DND-41 (cell line): ENCODE results near the gene SULT1C3.

Source experiments
- ATAC-seq: fragments of 200-7000 bp; cut with Tn5 transposase; 3 replicates; pipeline ENCODE4 v1.9.1; 2021; ENCODE audit warnings: low read depth; ENCODE audit not compliant: insufficient read depth
- DNase-seq: peaks from one replicate; pipeline ENCODE4 v3.0.0-alpha.2; 2020
- H2AFZ ChIP-seq: 2 replicates; pipeline ENCODE4 v1.6.0; 2012; ENCODE audit warnings: low read depth, low read length
- H3K27ac ChIP-seq: 2 replicates; pipeline ENCODE4 v1.5.1; 2012; ENCODE audit warnings: low read length, inconsistent platforms
- H3K27me3 ChIP-seq: fragments of 200-600 bp; sonication (generic); 2 replicates; pipeline ENCODE4 v1.6.0; 2012; ENCODE audit warnings: low read length, mild to moderate bottlenecking, inconsistent platforms; ENCODE audit not compliant: insufficient read depth, poor library complexity
- H3K36me3 ChIP-seq: 2 replicates; pipeline ENCODE4 v1.5.1; 2012; ENCODE audit warnings: low read length, inconsistent platforms; ENCODE audit not compliant: insufficient read depth
- H3K4me1 ChIP-seq: 2 replicates; pipeline ENCODE4 v1.5.1; 2012; ENCODE audit warnings: mild to moderate bottlenecking, low read length; ENCODE audit not compliant: insufficient read depth
- H3K4me2 ChIP-seq: 2 replicates; pipeline ENCODE4 v1.6.0; 2012; ENCODE audit warnings: mild to moderate bottlenecking, moderate library complexity, low read length, inconsistent platforms; ENCODE audit not compliant: insufficient read depth
- H3K4me3 ChIP-seq, 2 experiments: fragments of 200-600 bp in 1 of 2; shearing (Covaris generic) in 1 of 2; 2 replicates each; pipeline ENCODE4 v1.5.1; 2012 to 2016; ENCODE audit warnings: inconsistent platforms in 2 of 2, low read length in 2 of 2, mild to moderate bottlenecking in 2 of 2, low read depth in 1 of 2, moderate library complexity in 1 of 2
- H3K79me2 ChIP-seq: 2 replicates; pipeline ENCODE4 v1.6.0; 2012; ENCODE audit warnings: low read length, inconsistent platforms; ENCODE audit not compliant: insufficient read depth
- H3K9ac ChIP-seq: 2 replicates; pipeline ENCODE4 v1.6.0; 2012; ENCODE audit warnings: low read depth, mild to moderate bottlenecking, inconsistent platforms, low read length, moderate library complexity
- H3K9me3 ChIP-seq: 2 replicates; pipeline ENCODE4 v1.5.1; 2012; ENCODE audit warnings: low read length, moderate library complexity, mild to moderate bottlenecking, inconsistent platforms; ENCODE audit not compliant: insufficient read depth, severe bottlenecking
- H4K20me1 ChIP-seq: 2 replicates; pipeline ENCODE4 v1.6.0; 2012; ENCODE audit warnings: low read length; ENCODE audit not compliant: insufficient read depth
- EZH2 ChIP-seq: IDR thresholded peaks from 3 replicates; pipeline ENCODE4 v1.6.1; 2012; ENCODE audit warnings: borderline replicate concordance, low read depth, mild to moderate bottlenecking, moderate library complexity, low read length, inconsistent platforms; ENCODE audit not compliant: severe bottlenecking
- TF ChIP-seq, protein P1 (sequence below): IDR thresholded peaks from 2 replicates; pipeline ENCODE4 v1.5.1; 2012; ENCODE audit warnings: borderline replicate concordance, low read length, moderate library complexity, mild to moderate bottlenecking; ENCODE audit not compliant: poor library complexity, severe bottlenecking; ENCODE audit errors: extremely low read depth

Gene SULT1C3

DNA sequence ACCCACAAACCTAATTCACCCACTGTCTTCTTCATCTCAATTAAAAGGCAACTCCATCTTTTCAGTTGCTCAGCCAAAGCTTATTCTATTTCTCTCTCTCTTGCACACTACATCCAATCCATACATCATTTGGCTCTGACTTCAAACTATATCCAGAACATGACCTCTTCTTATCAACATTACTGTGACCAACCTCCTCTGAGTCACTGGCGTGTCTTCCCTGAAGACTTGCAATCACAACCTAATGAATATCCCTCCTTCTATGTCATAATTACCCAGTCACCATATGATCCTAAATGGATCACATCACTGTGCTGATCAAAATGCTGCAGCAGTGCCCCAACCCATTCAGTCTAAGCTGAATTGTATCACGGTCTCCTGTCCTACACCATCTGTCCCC is 22.6 kb upstream of the SULT1C3 start:
- Histone ChIP-seq H3K4me1 (no peaks in the 10 kb centered on the region), H3K4me3 (no peak overlapping the region), H3K36me3 (no peaks in the 10 kb centered on the region), H3K9me3 (no peaks in the 10 kb centered on the region), H4K20me1 (no peaks in the 10 kb centered on the region), H3K9ac (no peak overlapping the region), H3K79me2 (no peaks in the 10 kb centered on the region), H3K4me2 (no peak overlapping the region), H2AFZ (no peak overlapping the region), H3K27ac (no peak overlapping the region), H3K27me3 (no peaks in the 10 kb centered on the region)
- TF ChIP-seq, protein P1, sequence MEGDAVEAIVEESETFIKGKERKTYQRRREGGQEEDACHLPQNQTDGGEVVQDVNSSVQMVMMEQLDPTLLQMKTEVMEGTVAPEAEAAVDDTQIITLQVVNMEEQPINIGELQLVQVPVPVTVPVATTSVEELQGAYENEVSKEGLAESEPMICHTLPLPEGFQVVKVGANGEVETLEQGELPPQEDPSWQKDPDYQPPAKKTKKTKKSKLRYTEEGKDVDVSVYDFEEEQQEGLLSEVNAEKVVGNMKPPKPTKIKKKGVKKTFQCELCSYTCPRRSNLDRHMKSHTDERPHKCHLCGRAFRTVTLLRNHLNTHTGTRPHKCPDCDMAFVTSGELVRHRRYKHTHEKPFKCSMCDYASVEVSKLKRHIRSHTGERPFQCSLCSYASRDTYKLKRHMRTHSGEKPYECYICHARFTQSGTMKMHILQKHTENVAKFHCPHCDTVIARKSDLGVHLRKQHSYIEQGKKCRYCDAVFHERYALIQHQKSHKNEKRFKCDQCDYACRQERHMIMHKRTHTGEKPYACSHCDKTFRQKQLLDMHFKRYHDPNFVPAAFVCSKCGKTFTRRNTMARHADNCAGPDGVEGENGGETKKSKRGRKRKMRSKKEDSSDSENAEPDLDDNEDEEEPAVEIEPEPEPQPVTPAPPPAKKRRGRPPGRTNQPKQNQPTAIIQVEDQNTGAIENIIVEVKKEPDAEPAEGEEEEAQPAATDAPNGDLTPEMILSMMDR: no peak
- TF ChIP-seq EZH2: no peak
- DNase-seq: no peak
- no peak for ATAC-seq

DNA sequence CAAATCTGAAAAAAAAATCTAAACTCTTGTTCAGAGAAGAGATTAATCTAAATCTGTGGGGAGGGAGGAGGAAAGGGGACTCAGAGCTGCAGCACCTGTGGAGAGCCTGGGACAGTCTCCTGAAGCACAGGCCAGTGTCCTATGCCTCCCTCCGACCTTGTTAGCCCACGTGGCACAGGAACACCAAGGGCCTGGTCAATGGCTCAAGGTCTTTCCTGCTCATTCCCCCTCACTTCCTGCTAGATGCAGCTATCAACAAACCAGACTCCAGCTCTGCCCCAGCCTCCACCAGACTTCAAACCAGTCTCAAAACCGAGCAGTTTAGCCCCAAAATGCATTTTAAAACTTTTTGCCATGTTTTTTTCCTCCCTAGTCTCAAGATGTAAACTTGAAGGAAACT is 20.1 kb upstream of the SULT1C3 start:
- Histone ChIP-seq H3K4me2 (no peak overlapping the region), H3K9ac (no peak overlapping the region), H2AFZ (no peak overlapping the region), H3K4me1 (no peaks in the 10 kb centered on the region), H3K27me3 (no peaks in the 10 kb centered on the region), H4K20me1 (no peaks in the 10 kb centered on the region), H3K27ac (no peak overlapping the region), H3K4me3 (no peak overlapping the region), H3K9me3 (peaks cover 4% of the 10 kb centered on the region), H3K36me3 (no peaks in the 10 kb centered on the region), H3K79me2 (no peaks in the 10 kb centered on the region)
- TF ChIP-seq EZH2: no peak
- TF ChIP-seq, protein P1: no peak
- ATAC-seq (no peak), DNase-seq (no peak)

DNA sequence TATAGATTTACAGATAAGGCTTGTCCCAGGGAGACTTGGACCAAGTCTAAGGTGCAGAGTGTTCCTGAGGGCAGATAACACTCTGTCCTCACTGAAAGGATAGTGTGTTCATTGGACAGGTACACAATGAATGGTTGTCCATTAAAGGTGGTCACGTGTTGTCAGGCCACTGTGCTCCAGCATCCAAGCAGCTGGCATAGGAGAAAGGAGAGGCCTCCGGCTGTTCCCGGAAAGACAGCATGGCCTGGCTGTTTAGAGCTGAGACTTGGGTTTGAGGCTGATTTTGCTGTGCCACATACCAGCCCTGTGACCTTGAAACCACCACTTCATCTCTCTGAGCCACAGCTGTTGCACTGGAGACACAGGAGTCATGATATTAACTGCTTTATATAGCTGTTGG is 19.6 kb upstream of the SULT1C3 start:
- H3K9me3 ChIP-seq: peaks cover 4% of the 10 kb centered on the region
- no peaks in the 10 kb centered on the region for H4K20me1 ChIP-seq
- no peak for DNase-seq
- no peak for TF ChIP-seq EZH2
- TF ChIP-seq, protein P1: no peak
- H3K79me2 ChIP-seq: no peaks in the 10 kb centered on the region
- H3K27me3 ChIP-seq: no peaks in the 10 kb centered on the region
- H3K4me1 ChIP-seq: no peaks in the 10 kb centered on the region
- no peak overlapping the region for H3K9ac ChIP-seq
- no peak for ATAC-seq
- H2AFZ ChIP-seq: no peak overlapping the region
- no peak overlapping the region for H3K27ac ChIP-seq
- no peak overlapping the region for H3K4me3 ChIP-seq
- H3K36me3 ChIP-seq: no peaks in the 10 kb centered on the region
- no peak overlapping the region for H3K4me2 ChIP-seq
